A549 (cell line): ENCODE data around the gene PTK7. TPM values are rescaled to one million over a fixed set of nuclear protein-coding genes. Genes with fewer than 3 reads are reported as not detected.

Experiments used
- ATAC-seq, 2 experiments: fragments of 200-7000 bp in 1 of 2; fragments of >200 bp in 1 of 2; cut with Nextera tagmentation in 1 of 2; cut with Tn5 transposase in 1 of 2; 3 replicates each; pipeline versions ENCODE4 v1.8.0 to v1.9.1; 2018 to 2020; ENCODE audit warnings: mild to moderate bottlenecking in 1 of 2, moderate library complexity in 1 of 2
- CTCF ChIA-PET: fragments of 300-600 bp; sonication (Branson Sonifier 250); formaldehyde crosslinking; extraction: SDS; loops from one replicate; lab custom pipeline; 2021; ENCODE audit warnings: antibody characterized with exemption, inconsistent platforms; lab: Yijun Ruan, JAX
- POLR2A ChIA-PET: fragments of 350-600 bp; formaldehyde crosslinking; extraction: SDS; loops from one replicate; lab custom pipeline; 2021; ENCODE audit warnings: antibody characterized with exemption, inconsistent platforms; lab: Yijun Ruan, JAX
- DNase-seq, 2 experiments: peaks; one replicate each; pipeline versions ENCODE4 v3.0.0 to v3.0.0-alpha.2; 2011 to 2016; ENCODE audit warnings: low read depth in 1 of 2, low spot score in 1 of 2
- FAIRE-seq: peaks from 2 replicates; lab custom pipeline; 2011; peaks lifted over from hg19 to GRCh38; lab: Jason Lieb, UNC
- H3K27ac ChIP-seq, 2 experiments: fragments of >200 bp; sonication (Bioruptor Twin); formaldehyde crosslinking; 3 replicates each; pipeline ENCODE4 v1.5.1; 2016 to 2017
- H3K4me1 ChIP-seq: fragments of >200 bp; sonication (Bioruptor Twin); formaldehyde crosslinking; 3 replicates; pipeline ENCODE4 v1.6.1; 2016
- H3K4me2 ChIP-seq: fragments of >200 bp; sonication (Bioruptor Twin); formaldehyde crosslinking; 3 replicates; pipeline ENCODE4 v1.6.1; 2016
- H3K4me3 ChIP-seq: fragments of >200 bp; sonication (Bioruptor Twin); formaldehyde crosslinking; 3 replicates; pipeline ENCODE4 v1.5.1; 2016
- H3K9me3 ChIP-seq: fragments of >200 bp; sonication (Bioruptor Twin); formaldehyde crosslinking; 3 replicates; pipeline ENCODE4 v1.6.1; 2016
- CBX2 ChIP-seq: fragments of 200-600 bp; sonication (generic); IDR thresholded peaks from 2 replicates; pipeline ENCODE4 v1.6.1; 2016; ENCODE audit warnings: low read depth, mild to moderate bottlenecking, borderline replicate concordance
- EHF ChIP-seq: fragments of 250-450 bp; sonication (Bioruptor Pico); IDR thresholded peaks from 2 replicates; pipeline ENCODE4 v1.5.0; 2020; ENCODE audit warnings: mild to moderate bottlenecking
- EP300 ChIP-seq, 2 experiments: fragments of >200 bp; sonication (Bioruptor Twin); formaldehyde crosslinking; IDR thresholded peaks; 2 replicates in 1 of 2; 3 replicates in 1 of 2; pipeline ENCODE4 v1.6.1; 2016 to 2017
- ESRRA ChIP-seq: fragments of 150-350 bp; IDR thresholded peaks from 2 replicates; pipeline ENCODE4 v1.6.1; 2014; ENCODE audit warnings: mild to moderate bottlenecking, low read length, borderline replicate concordance
- GATA3 ChIP-seq: IDR thresholded peaks from 2 replicates; pipeline ENCODE4 v1.6.1; 2012; ENCODE audit warnings: borderline replicate concordance
- HDAC2 ChIP-seq: fragments of 200-600 bp; sonication (generic); IDR thresholded peaks from 2 replicates; pipeline ENCODE4 v1.6.1; 2016
- HOXB13 ChIP-seq: fragments of 250-450 bp; sonication (Bioruptor Pico); IDR thresholded peaks from 2 replicates; pipeline ENCODE4 v1.5.0; 2020; ENCODE audit warnings: low read depth, mild to moderate bottlenecking, moderate library complexity
- HOXB5 ChIP-seq: fragments of 250-450 bp; sonication (Bioruptor Pico); IDR thresholded peaks from 2 replicates; pipeline ENCODE4 v1.5.0; 2020; ENCODE audit warnings: mild to moderate bottlenecking, moderate library complexity
- JUN ChIP-seq, 2 experiments: fragments of >200 bp; sonication (Bioruptor Twin); formaldehyde crosslinking; IDR thresholded peaks; 2 replicates in 1 of 2; 3 replicates in 1 of 2; pipeline ENCODE4 v1.6.1; 2016 to 2017
- JUNB ChIP-seq: fragments of >200 bp; sonication (Bioruptor Twin); formaldehyde crosslinking; IDR thresholded peaks from 2 replicates; pipeline ENCODE4 v1.6.1; 2016
- KDM1A ChIP-seq: fragments of 200-600 bp; sonication (generic); IDR thresholded peaks from 2 replicates; pipeline ENCODE4 v1.6.1; 2016; ENCODE audit warnings: low read depth, mild to moderate bottlenecking
- MYC ChIP-seq: IDR thresholded peaks from 2 replicates; pipeline ENCODE4 v1.6.1; 2012; ENCODE audit warnings: mild to moderate bottlenecking, inconsistent platforms, low read length, improper control_type of control experiment, borderline replicate concordance
- NR3C1 ChIP-seq: fragments of >200 bp; sonication (Bioruptor Twin); formaldehyde crosslinking; IDR thresholded peaks from 3 replicates; pipeline ENCODE4 v1.6.1; 2017
- RAD21 ChIP-seq, 2 experiments: fragments of >200 bp in 1 of 2; sonication (Bioruptor Twin) in 1 of 2; formaldehyde crosslinking in 1 of 2; IDR thresholded peaks in 1 of 2; conservative IDR thresholded peaks in 1 of 2; 2 replicates in 1 of 2; 3 replicates in 1 of 2; pipeline ENCODE4 v1.6.1; 2012 to 2018; ENCODE audit warnings: inconsistent platforms in 1 of 2
- RCOR1 ChIP-seq: fragments of 150-350 bp; IDR thresholded peaks from 2 replicates; pipeline ENCODE4 v1.6.1; 2014; ENCODE audit warnings: antibody characterized with exemption, low read length, low read depth
- SREBF2 ChIP-seq: fragments of 450-650 bp; IDR thresholded peaks from 2 replicates; pipeline ENCODE4 v1.6.1; 2014; ENCODE audit warnings: mild to moderate bottlenecking, moderate library complexity
- ZNF302 ChIP-seq: fragments of 250-450 bp; sonication (Bioruptor Pico); IDR thresholded peaks from 2 replicates; pipeline ENCODE4 v1.9.0; 2021; ENCODE audit warnings: inconsistent platforms, mild to moderate bottlenecking, moderate library complexity
- WGBS: methylation state at CpG from one replicate; pipeline ENCODE4 v1.1.6; 2017; ENCODE audit errors: missing lambda C conversion rate; 5-methylcytosine and 5-hydroxymethylcytosine counted together
- polyA plus RNA-seq, 4 experiments: library from polyadenylated mRNA; depleted of rRNA in 3 of 4; stranded (reverse); fragments of >200 nt; fragmentation: RNase III in 1 of 4; extraction: RNeasy Plus Mini Kit Qiagen cat#74134 plus additional on column Dnase treatment in 1 of 4; gene quantifications; 2 replicates in 3 of 4; 3 replicates in 1 of 4; pipeline ENCODE4 v1.2.3, GENCODE V29; 2011 to 2017
- TF ChIP-seq, protein P1 (sequence below): fragments of >200 bp; sonication (Bioruptor Twin); formaldehyde crosslinking; IDR thresholded peaks from 3 replicates; pipeline ENCODE4 v1.5.1; 2016
- TF ChIP-seq, protein P2 (sequence below): fragments of 250-450 bp; sonication (Bioruptor Pico); IDR thresholded peaks from 2 replicates; pipeline ENCODE4 v1.5.0; 2021; ENCODE audit warnings: mild to moderate bottlenecking, moderate library complexity, borderline replicate concordance
- TF ChIP-seq, protein P3 (sequence below): fragments of 150-350 bp; IDR thresholded peaks from 2 replicates; pipeline ENCODE4 v1.6.1; 2014; ENCODE audit warnings: low read depth, mild to moderate bottlenecking, low read length
- TF ChIP-seq, protein P4 (sequence below): IDR thresholded peaks from 2 replicates; pipeline ENCODE4 v1.6.1; 2012; ENCODE audit warnings: low read depth, borderline replicate concordance
- TF ChIP-seq, protein P5 (sequence below): IDR thresholded peaks from 2 replicates; pipeline ENCODE4 v1.6.1; 2012

The PTK7 gene
- polyA plus RNA-seq, 2 of the 4 experiments (the other 2 are of a cell fraction), result 2.8 to 5.6 TPM

DNA sequence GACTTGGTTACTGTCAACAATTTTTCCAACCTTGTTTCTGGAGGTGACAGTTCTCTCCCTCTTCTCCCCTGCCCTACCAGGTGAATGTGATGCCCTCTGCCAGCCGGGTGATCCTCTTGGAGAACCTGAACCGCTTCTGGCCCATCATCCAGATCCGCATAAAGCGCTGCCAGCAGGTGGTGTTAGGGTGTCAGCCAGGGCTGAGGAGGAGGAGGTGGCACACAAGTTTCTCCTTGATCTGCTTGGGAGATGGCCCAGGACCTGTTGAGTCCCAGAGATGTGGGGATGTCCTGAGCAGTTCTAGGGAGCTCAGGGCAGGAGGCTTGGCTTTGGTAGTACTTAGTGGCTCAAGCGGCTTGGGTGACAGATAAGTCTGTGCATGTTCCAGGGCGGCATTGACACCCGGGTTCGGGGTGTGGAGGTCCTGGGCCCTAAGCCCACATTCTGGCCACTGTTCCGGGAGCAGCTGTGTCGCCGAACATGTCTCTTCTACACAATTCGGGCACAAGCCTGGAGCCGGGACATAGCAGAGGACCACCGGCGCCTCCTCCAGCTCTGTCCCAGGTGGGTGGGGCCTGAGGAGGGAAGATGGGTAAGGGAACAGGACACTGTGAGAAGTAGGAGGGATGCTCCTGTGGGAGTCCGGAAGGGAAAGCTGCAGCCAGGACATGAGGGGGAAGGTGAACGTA lies 127.1 kb downstream of the PTK7 start:
- no peak for FAIRE-seq
- H3K4me1 ChIP-seq, result peaks cover 6% of the 10 kb centered on the region; the same call in 2 of the 3 replicates
- H3K4me2 ChIP-seq, result no peak overlapping the region
- peak in 1 of 2 experiments; percentile 38; a peak in 3 of 6 replicates for ATAC-seq
- ChIA-PET POLR2A (no interaction called here), CTCF (interaction anchor here (0.8 to 1.3 kb wide), 3 partner anchors 16 to 93 kb away, joined by 3 read pairs; partner anchors contain the start of gene DNPH1)
- no peak for TF ChIP-seq HOXB5 (CRISPR knock-in tag)
- TF ChIP-seq, protein P1, sequence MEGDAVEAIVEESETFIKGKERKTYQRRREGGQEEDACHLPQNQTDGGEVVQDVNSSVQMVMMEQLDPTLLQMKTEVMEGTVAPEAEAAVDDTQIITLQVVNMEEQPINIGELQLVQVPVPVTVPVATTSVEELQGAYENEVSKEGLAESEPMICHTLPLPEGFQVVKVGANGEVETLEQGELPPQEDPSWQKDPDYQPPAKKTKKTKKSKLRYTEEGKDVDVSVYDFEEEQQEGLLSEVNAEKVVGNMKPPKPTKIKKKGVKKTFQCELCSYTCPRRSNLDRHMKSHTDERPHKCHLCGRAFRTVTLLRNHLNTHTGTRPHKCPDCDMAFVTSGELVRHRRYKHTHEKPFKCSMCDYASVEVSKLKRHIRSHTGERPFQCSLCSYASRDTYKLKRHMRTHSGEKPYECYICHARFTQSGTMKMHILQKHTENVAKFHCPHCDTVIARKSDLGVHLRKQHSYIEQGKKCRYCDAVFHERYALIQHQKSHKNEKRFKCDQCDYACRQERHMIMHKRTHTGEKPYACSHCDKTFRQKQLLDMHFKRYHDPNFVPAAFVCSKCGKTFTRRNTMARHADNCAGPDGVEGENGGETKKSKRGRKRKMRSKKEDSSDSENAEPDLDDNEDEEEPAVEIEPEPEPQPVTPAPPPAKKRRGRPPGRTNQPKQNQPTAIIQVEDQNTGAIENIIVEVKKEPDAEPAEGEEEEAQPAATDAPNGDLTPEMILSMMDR, result no peak
- TF ChIP-seq RAD21 (conservative IDR thresholded peaks at IDR 0.05 in 1 of 2, IDR thresholded peaks at IDR 0.05 in 1 of 2), result no peak
- TF ChIP-seq ESRRA, result no peak
- no peak for TF ChIP-seq GATA3
- no peak for TF ChIP-seq CBX2
- no peak for TF ChIP-seq HOXB13 (CRISPR knock-in tag)
- no peak for TF ChIP-seq HDAC2
- TF ChIP-seq EP300 (IDR thresholded peaks at IDR 0.05), result no peak
- TF ChIP-seq NR3C1, result no peak
- no peak for TF ChIP-seq KDM1A
- TF ChIP-seq, protein P2, sequence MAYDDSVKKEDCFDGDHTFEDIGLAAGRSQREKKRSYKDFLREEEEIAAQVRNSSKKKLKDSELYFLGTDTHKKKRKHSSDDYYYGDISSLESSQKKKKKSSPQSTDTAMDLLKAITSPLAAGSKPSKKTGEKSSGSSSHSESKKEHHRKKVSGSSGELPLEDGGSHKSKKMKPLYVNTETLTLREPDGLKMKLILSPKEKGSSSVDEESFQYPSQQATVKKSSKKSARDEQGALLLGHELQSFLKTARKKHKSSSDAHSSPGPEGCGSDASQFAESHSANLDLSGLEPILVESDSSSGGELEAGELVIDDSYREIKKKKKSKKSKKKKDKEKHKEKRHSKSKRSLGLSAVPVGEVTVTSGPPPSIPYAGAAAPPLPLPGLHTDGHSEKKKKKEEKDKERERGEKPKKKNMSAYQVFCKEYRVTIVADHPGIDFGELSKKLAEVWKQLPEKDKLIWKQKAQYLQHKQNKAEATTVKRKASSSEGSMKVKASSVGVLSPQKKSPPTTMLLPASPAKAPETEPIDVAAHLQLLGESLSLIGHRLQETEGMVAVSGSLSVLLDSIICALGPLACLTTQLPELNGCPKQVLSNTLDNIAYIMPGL (CRISPR knock-in tag), result no peak
- TF ChIP-seq, protein P3, sequence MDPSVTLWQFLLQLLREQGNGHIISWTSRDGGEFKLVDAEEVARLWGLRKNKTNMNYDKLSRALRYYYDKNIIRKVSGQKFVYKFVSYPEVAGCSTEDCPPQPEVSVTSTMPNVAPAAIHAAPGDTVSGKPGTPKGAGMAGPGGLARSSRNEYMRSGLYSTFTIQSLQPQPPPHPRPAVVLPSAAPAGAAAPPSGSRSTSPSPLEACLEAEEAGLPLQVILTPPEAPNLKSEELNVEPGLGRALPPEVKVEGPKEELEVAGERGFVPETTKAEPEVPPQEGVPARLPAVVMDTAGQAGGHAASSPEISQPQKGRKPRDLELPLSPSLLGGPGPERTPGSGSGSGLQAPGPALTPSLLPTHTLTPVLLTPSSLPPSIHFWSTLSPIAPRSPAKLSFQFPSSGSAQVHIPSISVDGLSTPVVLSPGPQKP, result no peak
- no peak for TF ChIP-seq RCOR1
- H3K4me3 ChIP-seq, result no peak overlapping the region
- DNase-seq, result no peak
- WGBS, result 94% methylated on average over 15 of the region's 17 CpGs
- H3K9me3 ChIP-seq, result no peaks in the 10 kb centered on the region
- no peak overlapping the region for H3K27ac ChIP-seq

DNA sequence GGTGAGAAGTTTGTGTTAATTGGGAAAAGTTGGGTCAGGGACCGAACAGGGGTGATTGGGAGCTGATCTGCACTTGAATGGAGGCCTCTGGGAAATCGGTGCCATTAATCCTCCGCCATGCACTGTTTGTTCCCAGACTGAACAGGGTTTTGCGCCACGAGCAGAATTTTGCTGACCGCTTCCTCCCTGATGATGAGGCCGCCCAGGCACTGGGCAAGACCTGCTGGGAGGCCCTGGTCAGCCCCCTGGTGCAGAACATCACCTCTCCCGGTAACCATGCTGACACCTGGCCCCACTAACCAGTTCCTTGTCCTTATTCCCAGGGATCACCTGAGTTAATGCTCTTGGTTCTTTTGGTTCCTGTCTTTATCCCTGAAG lies 127.6 kb downstream of the PTK7 start:
- DNase-seq (no peak), ATAC-seq (no peak), FAIRE-seq (no peak)
- no peak overlapping the region for H3K4me3 ChIP-seq
- H3K9me3 ChIP-seq, result no peaks in the 10 kb centered on the region
- peaks cover 6% of the 10 kb centered on the region; the same call in 2 of the 3 replicates for H3K4me1 ChIP-seq
- H3K4me2 ChIP-seq, result no peak overlapping the region
- TF ChIP-seq ZNF302 (CRISPR knock-in tag), result no peak
- no peak for TF ChIP-seq JUNB
- TF ChIP-seq, protein P4, sequence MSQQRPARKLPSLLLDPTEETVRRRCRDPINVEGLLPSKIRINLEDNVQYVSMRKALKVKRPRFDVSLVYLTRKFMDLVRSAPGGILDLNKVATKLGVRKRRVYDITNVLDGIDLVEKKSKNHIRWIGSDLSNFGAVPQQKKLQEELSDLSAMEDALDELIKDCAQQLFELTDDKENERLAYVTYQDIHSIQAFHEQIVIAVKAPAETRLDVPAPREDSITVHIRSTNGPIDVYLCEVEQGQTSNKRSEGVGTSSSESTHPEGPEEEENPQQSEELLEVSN, result no peak
- no peak for TF ChIP-seq SREBF2
- TF ChIP-seq, protein P5, sequence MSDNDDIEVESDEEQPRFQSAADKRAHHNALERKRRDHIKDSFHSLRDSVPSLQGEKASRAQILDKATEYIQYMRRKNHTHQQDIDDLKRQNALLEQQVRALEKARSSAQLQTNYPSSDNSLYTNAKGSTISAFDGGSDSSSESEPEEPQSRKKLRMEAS, result no peak
- TF ChIP-seq RCOR1, result no peak
- TF ChIP-seq, protein P2 (CRISPR knock-in tag), result no peak
- no peak for TF ChIP-seq RAD21 (conservative IDR thresholded peaks at IDR 0.05 in 1 of 2, IDR thresholded peaks at IDR 0.05 in 1 of 2)
- TF ChIP-seq, protein P3, result no peak
- TF ChIP-seq MYC, result no peak
- no peak for TF ChIP-seq EHF (CRISPR knock-in tag)
- TF ChIP-seq HOXB13 (CRISPR knock-in tag), result no peak
- TF ChIP-seq JUN (IDR thresholded peaks at IDR 0.05), result no peak
- H3K27ac ChIP-seq, result no peak overlapping the region
- POLR2A ChIA-PET, result no interaction called here
- 88% methylated on average over 7 of the region's 8 CpGs for WGBS
- CTCF ChIA-PET, result interaction anchor here (0.8 to 1.3 kb wide), 2 partner anchors 15 to 93 kb away, joined by 3 read pairs; no protein-coding TSS in a partner anchor
